Measurements from ENCODE around the gene DARS2.
"Not testable (repeated sequence)": the region's sequence is repeated elsewhere in the genome, so short reads cannot be mapped to it uniquely, and the experiment has no call there.

DARS2 gene
- total RNA-seq = 11.2 to 61.4 (median 30.6) reads per million in 3 experiments

DNA sequence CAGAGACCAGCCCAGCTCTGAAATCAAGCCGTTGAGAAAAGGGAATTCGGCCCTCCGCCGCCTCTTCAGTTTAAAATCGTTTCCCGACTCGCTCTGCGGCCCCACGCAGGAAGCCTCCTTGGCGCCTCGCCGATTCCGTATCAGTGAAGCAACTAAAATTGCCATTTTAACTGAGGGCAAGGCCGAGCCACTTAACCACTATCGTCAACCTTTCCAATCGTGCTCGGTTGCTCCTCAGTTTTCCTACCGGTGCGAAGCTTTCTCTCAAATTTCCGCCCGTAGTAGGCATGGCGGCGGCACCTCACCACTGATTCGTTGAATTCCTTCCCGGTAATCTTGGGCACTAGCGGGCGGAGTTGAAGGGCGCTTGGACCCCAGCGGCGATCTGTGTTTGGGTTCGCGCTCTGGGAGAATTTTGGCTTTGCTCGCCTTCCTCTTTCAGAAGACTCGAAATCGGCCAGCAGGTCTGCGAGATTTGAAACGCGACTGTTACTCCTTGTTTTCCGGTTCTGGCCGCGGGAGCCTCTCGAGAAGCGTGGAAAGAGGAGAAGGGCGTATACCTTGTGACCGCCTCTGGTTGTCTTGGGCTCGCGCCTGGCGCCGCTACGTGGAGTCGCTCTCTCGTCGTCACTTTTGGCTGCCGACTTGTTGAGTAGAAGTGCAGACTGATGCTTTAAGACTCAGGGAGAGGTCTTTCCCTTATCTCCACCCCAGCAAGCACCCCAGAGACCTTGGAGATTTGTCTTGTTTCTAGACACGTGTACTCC is at the start of gene DARS2, which contains the start of gene CENPL:
Gene DARS2, plus strand, starts transcription at position 359 of the 767 bp plus-strand sequence. CDS start 557 bp downstream, outside the sequence.
Gene CENPL, minus strand, starts transcription at position 569 of the 767 bp plus-strand sequence. CDS start 13,584 bp downstream, outside the sequence.
- DNase-seq = peak; percentile 94

GRCh38 chr1:173775578-173776226 is 48.8 kb upstream of the DARS2 start:
- DNase-seq = no peak

- DNase-seq = no peak
Measured at GRCh38 chr1:173779936-173780335, 44.5 kb upstream of the DARS2 start.

DNA sequence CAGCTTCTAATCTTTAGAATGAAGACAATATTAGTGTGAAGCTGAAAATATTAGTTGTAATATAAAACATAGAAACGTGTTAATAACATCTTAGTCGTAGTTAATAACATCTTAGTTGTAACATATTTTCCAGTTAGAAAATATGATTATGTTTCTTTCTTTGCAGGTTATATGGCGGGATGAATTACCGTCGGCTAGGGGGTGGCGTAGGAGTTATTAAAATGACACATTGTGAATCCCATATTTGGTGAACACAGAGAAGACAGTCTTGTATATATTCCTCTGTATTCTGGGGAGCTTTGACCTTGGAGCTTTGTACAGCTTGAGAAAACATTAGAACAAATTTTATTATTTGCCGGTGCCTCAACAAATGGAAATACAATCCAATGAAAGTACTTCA is 39.5 kb upstream of the DARS2 start:
- no peak for DNase-seq

DNA sequence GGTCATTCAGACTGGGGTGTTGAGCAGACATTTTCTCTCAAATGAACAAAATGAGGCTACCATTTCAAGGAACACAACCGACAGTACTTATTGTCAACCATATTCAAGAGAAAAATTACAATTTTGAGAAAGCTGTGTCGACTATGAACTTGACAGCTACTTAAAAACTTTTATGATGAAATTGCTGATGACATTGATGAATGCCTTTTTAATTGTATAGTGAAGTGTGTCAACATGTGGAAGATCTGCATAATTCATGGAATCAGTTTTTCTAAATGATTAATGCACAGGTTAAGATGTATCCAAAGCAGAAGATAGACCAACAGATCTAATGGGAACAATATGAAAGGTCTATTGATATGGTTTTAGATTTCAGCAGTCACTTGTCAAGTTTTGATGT is 34.6 kb upstream of the DARS2 start:
- DNase-seq = no peak

DNA sequence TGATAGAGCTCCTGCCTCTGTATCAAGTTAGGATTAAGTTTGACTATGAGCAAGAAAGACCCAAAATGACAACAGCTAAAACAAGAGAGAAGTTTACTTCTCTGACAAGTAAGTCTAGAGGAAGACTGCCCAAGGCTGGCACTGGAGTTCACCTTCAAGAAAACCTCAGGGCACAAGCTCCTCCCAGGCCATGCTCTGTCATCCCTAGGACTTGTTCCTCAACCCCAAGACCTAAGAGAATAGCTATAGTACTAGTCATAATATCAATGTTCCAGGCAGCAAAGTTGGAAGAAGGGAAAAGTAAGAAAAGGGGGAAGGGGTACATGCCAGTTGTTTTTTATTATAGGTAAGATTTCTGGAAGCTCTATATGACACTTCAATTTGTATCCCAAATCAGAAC is 26.4 kb upstream of the DARS2 start:
- DNase-seq = no peak

DNA sequence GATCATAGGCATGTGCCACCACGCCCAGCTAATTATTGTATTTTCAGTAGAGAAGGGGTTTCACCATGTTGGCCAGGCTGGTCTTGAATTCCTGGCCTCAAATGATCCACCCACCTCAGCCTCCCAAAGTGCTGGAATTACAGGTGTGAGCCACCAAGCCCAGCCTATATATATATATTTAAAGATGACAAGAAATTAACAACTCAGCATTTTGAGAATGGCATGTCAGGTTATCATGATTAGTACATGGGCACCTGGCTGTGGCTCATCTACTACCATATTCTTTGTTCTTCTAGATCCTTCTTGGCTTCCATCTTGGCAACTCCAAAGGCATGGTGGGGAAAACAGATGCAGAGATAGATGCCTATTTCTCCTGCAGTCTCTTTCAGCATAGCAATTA is 24.5 kb upstream of the DARS2 start:
- DNase-seq = not testable (repeated sequence)

- no peak for DNase-seq
Measured at GRCh38 chr1:173802961-173803360, 21.5 kb upstream of the DARS2 start.

GRCh38 chr1:173813654-173814053 is 10.8 kb upstream of the DARS2 start:
- not testable (repeated sequence) for DNase-seq

- no peak for DNase-seq
Measured at GRCh38 chr1:173818459-173818858, 6.0 kb upstream of the DARS2 start.

GRCh38 chr1:173821680-173822079 is 2.8 kb upstream of the DARS2 start:
- DNase-seq = no peak

- peak; percentile 1 for DNase-seq
Measured at GRCh38 chr1:173823781-173824314, 625 bp upstream of the DARS2 start.

GRCh38 chr1:173827611-173828010 is 3.1 kb downstream of the DARS2 start:
- DNase-seq = no peak

GRCh38 chr1:173832748-173833147 is 8.3 kb downstream of the DARS2 start:
- no peak for DNase-seq

DNA sequence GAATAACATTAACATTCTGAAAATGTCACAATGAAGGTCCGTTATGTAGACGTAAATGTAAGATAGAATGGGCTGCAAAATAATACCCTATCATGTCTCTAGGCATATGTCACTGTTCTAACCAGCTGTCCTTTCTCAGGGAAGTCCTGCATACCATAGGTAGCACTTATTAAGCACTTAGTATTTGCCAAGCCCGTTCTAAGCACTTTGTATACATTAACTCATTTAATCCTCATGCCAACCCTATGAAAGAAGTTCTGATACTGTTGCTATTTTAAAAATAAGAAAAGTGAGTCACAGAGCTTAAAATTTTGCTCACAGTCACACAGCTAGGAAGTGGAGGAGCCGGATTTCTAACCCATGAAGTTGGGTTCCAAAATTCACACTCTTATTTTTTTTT is 27.6 kb downstream of the DARS2 start:
- DNase-seq = no peak

DNA sequence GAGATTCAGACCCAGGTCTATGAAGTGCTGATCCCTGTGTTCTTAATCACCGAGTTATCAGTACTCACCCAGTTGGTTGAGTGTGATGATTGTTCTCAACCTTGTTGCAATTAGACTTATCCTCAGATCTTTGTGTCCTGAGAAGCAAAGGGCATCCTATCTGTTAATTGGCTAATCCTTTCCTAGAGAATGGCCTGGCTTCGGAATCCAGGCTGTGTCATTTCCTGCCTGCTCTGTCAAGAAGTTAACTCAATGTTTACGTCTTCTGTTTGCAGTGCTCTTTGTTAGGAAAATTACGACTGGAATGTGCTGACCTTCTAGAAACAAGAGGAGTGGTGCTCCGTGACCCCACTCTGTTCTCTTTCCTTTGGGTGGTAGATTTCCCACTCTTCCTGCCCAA is 28.6 kb downstream of the DARS2 start:
- no peak for DNase-seq

- DNase-seq = no peak
Measured at GRCh38 chr1:173856014-173856413, 31.5 kb downstream of the DARS2 start.

- DNase-seq = no peak
Measured at GRCh38 chr1:173856903-173857302, 32.4 kb downstream of the DARS2 start.

GRCh38 chr1:173857363-173857917 is 33.0 kb downstream of the DARS2 start:
- no peak for DNase-seq

- DNase-seq = not testable (repeated sequence)
Measured at GRCh38 chr1:173859547-173859946, 35.1 kb downstream of the DARS2 start.

GRCh38 chr1:173860065-173860464 is 35.6 kb downstream of the DARS2 start:
- DNase-seq = no peak

DNA sequence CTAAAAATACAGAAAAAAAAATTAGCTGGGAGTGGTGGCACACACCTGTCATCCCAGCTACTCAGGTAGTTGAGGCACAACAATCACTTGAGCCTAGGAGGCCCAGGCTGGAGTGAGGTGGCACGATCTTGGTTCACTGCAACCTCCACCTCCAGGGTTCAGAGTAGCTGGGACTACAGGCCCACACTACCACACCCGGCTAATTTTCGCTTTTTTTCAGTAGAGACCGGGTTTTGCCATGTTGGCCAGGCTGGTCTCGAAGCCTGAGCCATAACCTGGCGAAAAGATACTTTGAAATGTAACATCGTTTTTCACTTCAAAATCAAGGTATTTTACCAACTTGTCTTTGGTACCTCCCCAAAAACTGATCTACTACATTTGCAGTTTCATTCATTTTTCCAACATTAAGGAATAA is 37.3 kb downstream of the DARS2 start:
- no peak for DNase-seq

- DNase-seq = not testable (repeated sequence)
Measured at GRCh38 chr1:173862146-173862768, 37.8 kb downstream of the DARS2 start.

Measured in central memory CD4-positive, alpha-beta T cell (primary cell).